GM13976 (cell line): ENCODE measurements around the gene SWAP70.

ENCODE experiments used
- DNase-seq: peaks from one replicate; pipeline ENCODE4 v3.0.0; 2012; ENCODE audit warnings: low spot score
- in situ Hi-C: fragments of 300-500 bp; cut with MboI; formaldehyde crosslinking; loops from one replicate; pipeline ENCODE4 v1.12.0; 2022; ENCODE audit warnings: low sequenced_read_pairs, mixed read lengths, inconsistent platforms; ENCODE audit not compliant: unreplicated experiment
- TF ChIP-seq, protein P1 (sequence below): IDR thresholded peaks from 2 replicates; pipeline ENCODE4 v1.5.1; 2012; ENCODE audit warnings: borderline replicate concordance, mild to moderate bottlenecking; ENCODE audit not compliant: insufficient read depth; ENCODE audit errors: extremely low read depth, missing control alignments, control extremely low read depth

Gene SWAP70

DNA sequence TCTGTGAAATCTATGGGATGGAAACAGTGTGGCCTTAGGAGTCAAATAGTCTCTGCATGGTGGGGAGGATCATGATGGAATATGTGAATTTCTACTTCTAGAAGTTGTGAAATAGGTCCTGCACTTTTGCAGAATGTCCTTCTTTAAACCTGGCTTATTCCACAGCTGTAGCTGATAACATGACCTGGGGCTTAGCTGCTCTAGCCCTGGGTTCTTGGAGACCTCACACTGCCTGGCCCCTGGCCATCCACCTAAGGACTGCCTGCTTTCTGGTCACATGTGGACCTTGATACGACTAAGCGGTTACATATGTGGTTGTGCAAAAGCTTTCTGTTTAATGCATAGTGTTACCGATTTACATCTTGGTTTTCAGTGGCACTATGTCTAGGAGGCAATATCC is 88.2 kb downstream of the SWAP70 start:
- TF ChIP-seq, protein P1, sequence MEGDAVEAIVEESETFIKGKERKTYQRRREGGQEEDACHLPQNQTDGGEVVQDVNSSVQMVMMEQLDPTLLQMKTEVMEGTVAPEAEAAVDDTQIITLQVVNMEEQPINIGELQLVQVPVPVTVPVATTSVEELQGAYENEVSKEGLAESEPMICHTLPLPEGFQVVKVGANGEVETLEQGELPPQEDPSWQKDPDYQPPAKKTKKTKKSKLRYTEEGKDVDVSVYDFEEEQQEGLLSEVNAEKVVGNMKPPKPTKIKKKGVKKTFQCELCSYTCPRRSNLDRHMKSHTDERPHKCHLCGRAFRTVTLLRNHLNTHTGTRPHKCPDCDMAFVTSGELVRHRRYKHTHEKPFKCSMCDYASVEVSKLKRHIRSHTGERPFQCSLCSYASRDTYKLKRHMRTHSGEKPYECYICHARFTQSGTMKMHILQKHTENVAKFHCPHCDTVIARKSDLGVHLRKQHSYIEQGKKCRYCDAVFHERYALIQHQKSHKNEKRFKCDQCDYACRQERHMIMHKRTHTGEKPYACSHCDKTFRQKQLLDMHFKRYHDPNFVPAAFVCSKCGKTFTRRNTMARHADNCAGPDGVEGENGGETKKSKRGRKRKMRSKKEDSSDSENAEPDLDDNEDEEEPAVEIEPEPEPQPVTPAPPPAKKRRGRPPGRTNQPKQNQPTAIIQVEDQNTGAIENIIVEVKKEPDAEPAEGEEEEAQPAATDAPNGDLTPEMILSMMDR = no peak
- in situ Hi-C loops = loop anchor here (5.0 to 10.0 kb wide), 2 partner anchors 140 to 573 kb away; no protein-coding TSS in a partner anchor

DNA sequence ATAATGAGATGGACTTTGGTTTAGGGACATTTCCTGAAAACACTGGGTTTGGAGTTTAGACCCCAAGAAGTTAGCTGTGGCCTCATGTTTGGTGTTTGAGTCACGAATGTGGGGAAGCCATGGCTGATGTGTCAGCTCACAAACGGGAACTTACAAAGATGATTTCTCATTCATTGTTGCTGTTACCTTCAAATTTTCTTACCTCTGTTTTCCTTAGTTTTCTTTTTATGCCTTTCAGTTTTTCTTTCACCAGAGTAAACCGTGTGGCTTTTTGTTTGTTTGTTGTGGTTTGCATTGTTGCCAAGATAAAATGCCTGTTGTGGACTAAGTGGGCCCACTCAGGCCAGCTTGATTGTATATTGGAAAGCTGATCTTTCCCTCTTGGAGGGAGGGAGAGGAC is 89.1 kb downstream of the SWAP70 start:
- TF ChIP-seq, protein P1 = no peak
- DNase-seq = no peak
- in situ Hi-C loops = loop anchor here (5.0 to 10.0 kb wide), 2 partner anchors 141 to 572 kb away; no protein-coding TSS in a partner anchor

More for the DNA sequence above, 88.2 kb downstream of the SWAP70 start:
- no peak for DNase-seq

DNA sequence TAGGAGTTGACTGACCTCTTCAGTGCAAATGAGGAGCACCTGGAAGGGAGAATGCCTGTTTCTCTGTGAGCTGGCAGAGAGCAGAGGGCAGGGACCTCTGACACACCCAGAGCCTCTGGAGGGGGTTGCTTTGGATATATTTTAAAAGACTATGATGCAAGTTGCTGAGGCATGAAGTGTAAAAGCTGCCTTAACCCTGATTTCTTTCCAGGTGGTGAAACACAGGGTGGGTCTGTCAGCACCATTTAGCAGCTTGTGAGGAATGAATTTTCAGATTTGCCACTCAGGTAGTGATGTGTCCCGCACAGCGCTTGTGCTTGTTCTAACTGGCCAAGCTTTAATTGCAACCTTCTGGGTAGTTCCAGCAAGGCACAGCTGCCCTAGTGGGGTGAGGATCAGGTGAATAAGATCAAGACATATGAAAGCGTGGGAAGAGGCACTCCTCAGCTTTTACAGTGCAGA is 90.2 kb downstream of the SWAP70 start:
- TF ChIP-seq, protein P1 = no peak
- DNase-seq = no peak
- in situ Hi-C loops = loop anchor here (5.0 to 10.0 kb wide), 2 partner anchors 142 to 571 kb away; no protein-coding TSS in a partner anchor

DNA sequence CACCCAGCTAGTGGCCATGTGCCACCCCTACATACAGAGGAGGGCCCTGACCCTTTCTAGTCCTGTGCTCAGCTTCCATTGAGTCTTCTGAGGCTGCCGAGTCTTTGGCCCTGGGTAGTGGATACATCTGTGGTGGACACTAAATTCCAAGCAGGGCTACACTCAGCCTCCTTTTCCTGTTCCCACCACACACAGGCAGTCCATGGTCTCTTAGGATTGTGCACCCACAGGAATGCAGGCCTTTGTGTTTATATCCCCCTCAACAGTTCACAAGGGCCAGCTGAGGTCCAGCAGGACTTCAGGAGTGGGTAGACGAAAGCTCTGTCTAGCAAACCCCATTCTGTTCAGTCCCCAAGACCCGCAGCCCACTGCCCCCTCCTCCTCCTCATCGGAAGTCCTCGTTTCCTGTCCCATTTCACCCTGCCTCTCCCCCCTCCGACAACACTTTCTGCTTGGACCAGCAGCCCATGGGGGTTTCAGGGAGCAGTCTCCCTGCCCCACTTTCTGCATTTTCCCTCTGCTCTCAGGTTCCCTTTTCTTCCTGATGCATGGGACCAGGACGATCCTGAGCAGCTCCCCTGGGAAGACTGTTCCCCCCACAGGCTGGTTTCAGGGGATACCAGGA is 91.8 kb downstream of the SWAP70 start:
- DNase-seq = no peak
- in situ Hi-C loops = loop anchor here (10.0 kb wide), 1 partner anchor 569 kb away; no protein-coding TSS in a partner anchor
- TF ChIP-seq, protein P1 = no peak

GRCh38 chr11:9756461-9756860 is 92.6 kb downstream of the SWAP70 start:
- DNase-seq = no peak
- TF ChIP-seq, protein P1 = no peak
- in situ Hi-C loops = loop anchor here (10.0 kb wide), 1 partner anchor 568 kb away; no protein-coding TSS in a partner anchor

DNA sequence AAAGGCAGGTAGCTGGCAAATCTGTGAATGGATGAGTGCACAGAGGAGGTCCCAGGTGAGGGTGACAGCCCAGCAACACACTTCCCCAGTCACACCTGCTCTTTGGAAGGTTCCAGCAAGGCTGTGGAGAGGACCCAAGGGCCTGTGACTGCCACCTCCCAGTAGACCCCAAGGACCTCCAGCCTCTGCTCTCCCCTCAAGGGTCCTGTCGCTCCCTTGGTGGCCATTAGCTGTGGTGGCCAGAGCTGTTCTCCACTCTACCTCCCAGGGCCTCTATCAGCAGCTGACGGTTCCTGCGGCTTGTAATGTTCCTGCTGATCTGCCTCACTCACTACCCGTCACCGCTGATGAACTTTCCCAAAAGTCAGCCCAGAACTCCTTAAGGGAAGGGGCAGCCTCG is 93.0 kb downstream of the SWAP70 start:
- in situ Hi-C loops = loop anchor here (10.0 kb wide), 1 partner anchor 568 kb away; no protein-coding TSS in a partner anchor
- DNase-seq = no peak
- TF ChIP-seq, protein P1 = no peak
